Neutrophil (primary cell): ENCODE data around the gene AEBP2.
"Not testable (repeated sequence)": the region's sequence is repeated elsewhere in the genome, so short reads cannot be mapped to it uniquely, and the experiment has no call there.

Source experiments
- H3K27ac ChIP-seq: fragments of 200-600 bp; sonication (generic); 2 replicates; pipeline ENCODE4 v1.5.1; 2016; ENCODE audit warnings: mild to moderate bottlenecking, moderate library complexity
- H3K27me3 ChIP-seq: fragments of 200-600 bp; sonication (generic); 2 replicates; pipeline ENCODE4 v1.6.0; 2016; ENCODE audit warnings: mild to moderate bottlenecking
- H3K36me3 ChIP-seq: fragments of 200-600 bp; sonication (generic); 2 replicates; pipeline ENCODE4 v1.5.1; 2017
- H3K4me1 ChIP-seq, 2 experiments: fragments of 200-600 bp in 1 of 2; sonication (generic) in 1 of 2; 1 replicate in 1 of 2; 2 replicates in 1 of 2; pipeline versions ENCODE4 v1.5.1 to v1.6.1; 2013 to 2016; ENCODE audit warnings: low read depth in 1 of 2, low read length in 1 of 2, mild to moderate bottlenecking in 1 of 2, moderate library complexity in 1 of 2; ENCODE audit not compliant: control insufficient read depth in 1 of 2, insufficient read depth in 1 of 2
- H3K4me3 ChIP-seq, 2 experiments: fragments of 200-600 bp in 1 of 2; sonication (generic) in 1 of 2; 1 replicate in 1 of 2; 2 replicates in 1 of 2; pipeline ENCODE4 v1.5.1; 2013 to 2016; ENCODE audit warnings: low read depth in 1 of 2, low read length in 1 of 2, mild to moderate bottlenecking in 1 of 2, moderate library complexity in 1 of 2
- H3K9me3 ChIP-seq: fragments of 200-600 bp; sonication (generic); 2 replicates; pipeline ENCODE4 v1.5.1; 2016
- CTCF ChIP-seq: fragments of 200-600 bp; sonication (generic); IDR thresholded peaks from 2 replicates; pipeline ENCODE4 v1.5.1; 2016; ENCODE audit warnings: antibody characterized with exemption

Gene AEBP2

GRCh38 chr12:19464192-19464580, 24.9 kb downstream of the AEBP2 start:
- Histone ChIP-seq H3K36me3 (peaks cover 16% of the 10 kb centered on the region), H3K27ac (no peak overlapping the region), H3K4me3 (no peak overlapping the region), H3K9me3 (no peaks in the 10 kb centered on the region), H3K27me3 (no peaks in the 10 kb centered on the region), H3K4me1 (no peaks in the 10 kb centered on the region)
- TF ChIP-seq CTCF, result no peak

GRCh38 chr12:19465711-19466110, 26.4 kb downstream of the AEBP2 start:
- TF ChIP-seq CTCF, result no peak

GRCh38 chr12:19474147-19474546, 34.9 kb downstream of the AEBP2 start:
- Histone ChIP-seq H3K27me3 (no peaks in the 10 kb centered on the region), H3K27ac (no peak overlapping the region), H3K9me3 (no peaks in the 10 kb centered on the region), H3K4me1 (no peaks in the 10 kb centered on the region), H3K4me3 (no peak overlapping the region), H3K36me3 (peaks cover 5% of the 10 kb centered on the region)
- no peak for TF ChIP-seq CTCF

More at GRCh38 chr12:19465711-19466110, 26.4 kb downstream of the AEBP2 start:
- H3K4me1 ChIP-seq, result no peaks in the 10 kb centered on the region
- H3K9me3 ChIP-seq, result no peaks in the 10 kb centered on the region
- no peaks in the 10 kb centered on the region for H3K27me3 ChIP-seq
- H3K27ac ChIP-seq, result no peak overlapping the region
- H3K4me3 ChIP-seq, result no peak overlapping the region
- peaks cover 16% of the 10 kb centered on the region for H3K36me3 ChIP-seq

GRCh38 chr12:19475884-19476505, 36.7 kb downstream of the AEBP2 start:
- H3K4me3 ChIP-seq, H3K36me3 ChIP-seq, H3K4me1 ChIP-seq: not testable (repeated sequence)

GRCh38 chr12:19477071-19477470, 37.8 kb downstream of the AEBP2 start:
- Histone ChIP-seq H3K4me3 (no peak overlapping the region), H3K4me1 (peaks cover 0 to under 1% of the 10 kb centered on the region in 2 experiments), H3K27me3 (no peaks in the 10 kb centered on the region), H3K9me3 (no peaks in the 10 kb centered on the region), H3K27ac (no peak overlapping the region), H3K36me3 (peaks cover 5% of the 10 kb centered on the region)
- no peak for TF ChIP-seq CTCF

More at GRCh38 chr12:19475884-19476505, 36.7 kb downstream of the AEBP2 start:
- H3K9me3 ChIP-seq, H3K27ac ChIP-seq, H3K27me3 ChIP-seq: not testable (repeated sequence)

- no peaks in the 10 kb centered on the region for H3K36me3 ChIP-seq
- TF ChIP-seq CTCF, result no peak
Measured at GRCh38 chr12:19480459-19480858, 41.2 kb downstream of the AEBP2 start.

More at GRCh38 chr12:19480459-19480858, 41.2 kb downstream of the AEBP2 start:
- H3K27ac ChIP-seq, result no peak overlapping the region
- H3K9me3 ChIP-seq, result no peaks in the 10 kb centered on the region
- peaks cover 14% of the 10 kb centered on the region in 2 experiments for H3K4me1 ChIP-seq
- H3K4me3 ChIP-seq, result no peak overlapping the region
- no peaks in the 10 kb centered on the region for H3K27me3 ChIP-seq
